NOMO-1 treated with dmso at 0.1 percent for 144 hours (cell line): ENCODE data around the gene LIN9.
"Not testable (repeated sequence)": the region's sequence is repeated elsewhere in the genome, so short reads cannot be mapped to it uniquely, and the experiment has no call there.

ENCODE experiments used
- DNase-seq: peaks from one replicate; lab custom pipeline; 2025; ENCODE audit not compliant: unreplicated experiment; lab: John Stamatoyannopoulos, UW

LIN9 gene, protein sequence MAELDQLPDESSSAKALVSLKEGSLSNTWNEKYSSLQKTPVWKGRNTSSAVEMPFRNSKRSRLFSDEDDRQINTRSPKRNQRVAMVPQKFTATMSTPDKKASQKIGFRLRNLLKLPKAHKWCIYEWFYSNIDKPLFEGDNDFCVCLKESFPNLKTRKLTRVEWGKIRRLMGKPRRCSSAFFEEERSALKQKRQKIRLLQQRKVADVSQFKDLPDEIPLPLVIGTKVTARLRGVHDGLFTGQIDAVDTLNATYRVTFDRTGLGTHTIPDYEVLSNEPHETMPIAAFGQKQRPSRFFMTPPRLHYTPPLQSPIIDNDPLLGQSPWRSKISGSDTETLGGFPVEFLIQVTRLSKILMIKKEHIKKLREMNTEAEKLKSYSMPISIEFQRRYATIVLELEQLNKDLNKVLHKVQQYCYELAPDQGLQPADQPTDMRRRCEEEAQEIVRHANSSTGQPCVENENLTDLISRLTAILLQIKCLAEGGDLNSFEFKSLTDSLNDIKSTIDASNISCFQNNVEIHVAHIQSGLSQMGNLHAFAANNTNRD

GRCh38 chr1:226308723-226309397, at the start of gene LIN9:
Gene LIN9, minus strand, starts transcription at chr1:226309164. Its CDS starts 25 bp downstream, at chr1:226309139.
- DNase-seq, result peak; percentile 83

GRCh38 chr1:226357416-226357815, 48.5 kb upstream of the LIN9 start:
- no peak for DNase-seq

- DNase-seq, result no peak
Measured at GRCh38 chr1:226355669-226356551, 46.9 kb upstream of the LIN9 start.

GRCh38 chr1:226355016-226355415, 46.1 kb upstream of the LIN9 start:
- DNase-seq, result no peak

DNA sequence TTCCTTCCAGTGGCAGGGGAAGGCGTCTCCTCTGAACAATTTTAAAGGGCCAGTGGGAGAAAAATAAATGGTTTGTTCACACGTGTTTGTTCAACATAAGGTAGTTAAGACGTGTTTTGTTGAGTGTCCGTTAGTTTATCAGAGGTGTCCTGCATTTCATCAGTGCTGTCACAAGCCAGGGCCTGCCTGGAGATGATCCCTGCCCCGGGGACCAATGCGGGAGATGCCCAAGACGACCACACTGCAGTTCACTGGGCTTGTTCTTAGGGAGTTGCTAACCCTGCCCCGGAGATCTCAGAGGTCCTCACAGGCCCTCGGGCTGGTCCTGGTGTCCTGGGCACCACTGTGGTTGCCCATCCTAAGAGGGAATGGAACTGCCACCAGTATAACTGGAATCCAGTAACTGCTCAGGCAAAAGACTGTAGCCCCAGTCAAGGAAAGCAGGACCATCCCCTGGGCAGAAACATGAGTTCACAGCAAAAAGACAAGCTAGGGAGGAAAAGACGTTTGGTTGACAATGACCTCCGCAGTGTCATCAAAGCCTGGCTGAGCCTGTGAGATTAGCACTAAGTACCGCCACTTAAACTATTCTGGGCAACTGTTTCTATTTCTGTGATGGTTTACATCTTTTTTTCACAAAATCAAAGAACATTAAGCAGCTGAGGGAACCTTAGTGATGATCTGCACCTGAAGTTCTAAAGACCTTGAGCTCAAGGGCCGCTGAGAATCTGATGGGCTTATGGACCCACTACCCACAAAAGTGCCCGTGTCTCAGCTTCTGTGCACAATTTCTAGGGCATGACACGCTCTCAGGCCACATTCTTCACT, 44.9 kb upstream of the LIN9 start:
- DNase-seq, result no peak

DNA sequence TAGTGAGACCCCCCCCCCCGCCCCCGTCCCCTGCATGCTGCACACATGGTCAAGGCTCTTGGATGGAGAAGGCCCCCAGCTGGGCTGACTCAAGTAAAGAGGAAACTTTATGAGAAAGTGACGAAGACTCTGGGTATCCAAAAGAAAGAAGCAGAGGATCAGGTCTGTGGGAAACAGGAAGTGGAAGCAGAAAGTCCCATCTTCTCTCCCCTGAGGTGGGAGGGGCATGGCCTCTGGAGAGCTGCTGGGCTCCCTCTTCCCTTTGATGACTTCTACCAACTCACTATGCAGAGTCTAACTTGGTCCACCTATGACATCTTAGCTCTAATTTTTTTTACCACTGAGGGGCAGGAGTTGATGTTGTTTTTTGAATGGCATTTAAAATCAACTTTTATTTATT, 42.7 kb upstream of the LIN9 start:
- no peak for DNase-seq

DNA sequence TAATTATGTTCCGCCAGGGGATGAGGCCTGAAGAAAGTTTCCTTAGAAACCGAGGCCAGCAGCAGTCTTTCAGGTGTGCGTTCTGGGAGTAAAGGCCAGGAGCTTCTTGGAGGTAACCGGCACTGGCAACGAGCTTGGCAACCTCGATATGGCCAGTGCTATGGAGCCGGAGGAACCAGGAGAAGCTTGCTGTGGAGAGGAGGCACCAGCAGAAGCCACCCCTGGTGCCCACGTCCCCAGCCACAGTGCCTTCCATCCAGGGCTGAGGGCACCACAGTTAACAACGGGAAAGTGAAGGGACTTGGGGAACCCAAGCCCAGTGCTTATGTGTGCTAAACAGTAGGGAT, 41.5 kb upstream of the LIN9 start:
- DNase-seq, result no peak

DNA sequence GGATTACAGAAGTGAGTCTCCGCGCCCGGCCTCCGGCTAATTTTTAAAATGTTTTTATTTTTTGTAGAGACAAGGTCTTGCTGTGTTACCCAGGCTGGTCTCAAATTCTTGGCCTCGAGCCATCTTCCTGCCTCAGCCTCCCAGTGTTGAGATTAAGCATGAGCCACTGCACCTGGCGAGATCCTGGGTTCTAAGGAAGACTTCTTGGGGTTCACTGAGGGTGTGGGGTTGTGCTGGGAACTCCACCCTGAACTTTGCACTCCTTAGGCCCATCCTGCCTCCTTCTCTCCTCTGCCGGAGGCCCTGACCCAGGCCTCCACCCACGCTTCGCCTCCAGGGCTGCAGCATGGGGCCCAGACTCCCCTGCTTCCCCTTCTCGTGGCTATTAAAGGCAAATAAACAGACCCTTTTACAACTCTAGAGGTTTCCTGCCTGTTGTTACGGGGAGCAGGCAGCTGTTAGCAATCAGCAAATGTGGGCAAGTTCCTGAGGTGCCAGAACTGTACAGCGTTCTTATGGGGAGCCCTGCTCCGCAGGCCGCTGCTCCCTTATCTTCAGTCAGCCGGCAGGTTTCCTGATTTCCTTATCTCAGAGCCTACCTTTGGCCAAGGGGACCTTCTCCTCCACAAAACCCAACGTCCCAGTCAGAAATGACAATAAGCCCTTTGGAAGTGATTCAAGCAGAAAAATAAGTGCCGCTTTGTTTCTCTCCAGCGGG, 41.0 kb upstream of the LIN9 start:
- peak; percentile 46 for DNase-seq

- DNase-seq, result no peak
Measured at GRCh38 chr1:226349081-226349480, 40.1 kb upstream of the LIN9 start.

GRCh38 chr1:226344441-226345259, 35.7 kb upstream of the LIN9 start:
- no peak for DNase-seq

GRCh38 chr1:226342656-226343055, 33.7 kb upstream of the LIN9 start:
- no peak for DNase-seq

DNA sequence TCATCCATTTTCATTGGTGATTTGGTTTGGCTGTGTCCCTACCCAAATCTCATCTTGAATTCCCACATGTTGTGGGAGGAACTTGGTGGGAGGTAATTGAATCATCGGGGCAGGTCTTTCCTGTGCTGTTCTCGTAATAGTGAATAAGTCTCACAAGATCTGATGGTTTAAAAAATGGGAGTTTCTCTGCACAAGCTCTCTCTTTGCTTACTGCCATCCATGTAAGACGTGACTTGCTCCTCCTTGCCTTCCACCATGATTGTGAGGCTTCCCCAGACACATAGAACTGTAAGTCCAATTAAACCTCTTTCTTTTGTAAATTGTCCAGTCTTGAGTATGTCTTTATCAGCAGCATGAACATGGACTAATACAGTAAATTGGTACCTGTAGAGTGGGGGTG, 31.1 kb upstream of the LIN9 start:
- not testable (repeated sequence) for DNase-seq

- DNase-seq, result no peak
Measured at GRCh38 chr1:226337276-226337875, 28.4 kb upstream of the LIN9 start.

DNA sequence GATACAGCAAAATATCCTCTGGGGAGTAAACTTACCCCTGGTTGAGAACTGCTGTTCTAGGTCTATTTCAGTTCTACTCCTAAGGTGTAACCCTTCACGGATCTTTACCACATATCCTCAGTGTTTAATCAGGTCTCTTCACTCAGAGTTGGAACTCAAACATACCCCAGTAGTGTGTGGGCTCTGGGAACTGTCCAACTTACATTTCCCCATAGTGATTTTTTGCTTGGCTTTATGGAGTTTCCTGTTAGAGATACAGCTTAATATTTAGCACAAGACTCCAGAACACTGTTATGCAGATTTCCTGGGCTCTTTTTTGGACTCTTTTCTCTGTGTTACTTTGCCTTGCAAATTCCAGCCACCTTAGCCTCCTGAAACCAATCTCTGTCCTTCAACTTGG, 26.7 kb upstream of the LIN9 start:
- DNase-seq, result no peak

DNA sequence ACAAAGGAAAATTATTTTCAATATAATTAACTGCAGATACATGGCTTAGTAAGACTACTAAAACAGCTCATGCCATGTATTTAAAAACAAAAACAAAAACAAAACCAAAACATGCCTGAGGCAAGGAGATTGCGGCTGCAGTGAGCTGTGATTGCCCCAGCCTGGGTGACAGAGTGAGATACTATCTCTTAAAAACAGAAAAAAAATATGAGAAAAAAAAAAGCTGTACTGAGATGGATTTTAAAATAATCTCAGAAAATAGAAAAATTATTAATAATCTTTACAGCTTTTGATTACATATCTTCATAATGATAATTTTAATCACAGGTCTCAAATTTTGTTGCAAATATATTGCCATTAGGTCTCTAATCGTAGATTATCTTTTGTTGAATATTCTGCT, 24.0 kb upstream of the LIN9 start:
- no peak for DNase-seq

DNA sequence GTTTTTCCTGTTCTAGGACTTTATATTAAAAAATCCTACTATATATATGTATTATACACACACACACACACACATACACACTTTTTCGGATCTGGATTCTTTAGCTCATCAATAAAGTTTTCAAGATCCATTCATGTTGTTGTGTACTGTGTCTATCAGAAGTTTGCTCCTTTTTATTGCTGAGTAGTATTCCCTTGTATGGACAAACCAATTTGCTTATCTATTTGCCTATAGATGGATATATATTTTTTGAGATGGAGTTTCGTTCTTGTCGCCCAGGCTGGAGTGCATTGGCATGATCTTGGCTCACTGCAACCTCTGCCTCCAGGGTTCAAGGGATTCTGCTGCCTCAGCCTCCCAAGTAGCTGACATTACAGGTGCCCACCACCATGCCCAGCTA, 20.3 kb upstream of the LIN9 start:
- no peak for DNase-seq

GRCh38 chr1:226327761-226328162, 18.8 kb upstream of the LIN9 start:
- DNase-seq, result no peak

DNA sequence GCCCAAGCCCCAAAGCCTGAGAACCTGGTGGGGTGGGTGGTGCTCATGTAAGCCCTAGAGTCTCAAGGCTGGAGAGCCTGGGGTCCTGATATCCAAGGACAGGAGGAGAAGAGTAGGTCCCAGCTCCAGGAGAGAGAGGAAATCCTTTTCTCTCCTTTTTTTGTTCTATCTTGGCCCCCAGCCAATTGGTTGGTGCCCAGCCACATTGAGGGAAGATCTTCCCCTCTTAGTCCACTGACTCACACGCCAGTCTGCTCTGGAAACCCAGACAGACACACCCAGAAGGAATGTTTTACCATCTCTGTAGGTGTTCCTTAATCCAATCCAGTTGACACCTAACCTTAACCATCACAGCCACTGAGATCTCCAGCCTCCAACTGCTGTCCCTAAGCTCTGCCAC, 16.2 kb upstream of the LIN9 start:
- DNase-seq, result no peak

DNA sequence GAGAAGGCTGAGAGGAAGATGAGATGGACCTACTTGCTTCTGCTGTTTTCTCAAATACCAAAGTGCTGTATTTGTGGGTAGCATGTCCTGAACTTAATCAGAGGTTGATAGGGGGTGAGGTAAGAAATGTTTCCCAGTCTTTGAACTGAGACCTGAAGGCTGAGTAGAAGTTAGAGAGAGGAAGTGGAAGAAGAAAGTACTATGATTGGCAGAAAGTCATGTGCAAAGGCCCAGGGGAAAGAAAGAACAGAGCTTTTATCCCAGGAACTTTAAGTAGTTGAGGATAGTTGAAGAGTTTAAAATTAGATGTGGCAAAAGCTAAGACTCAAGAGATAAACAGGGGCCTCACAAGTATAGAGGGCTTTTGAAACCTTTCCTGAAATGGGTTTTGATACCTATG, 15.5 kb upstream of the LIN9 start:
- no peak for DNase-seq
